ENCODE results near the gene ITGAX. TPM values are rescaled to one million over a fixed set of nuclear protein-coding genes. Genes with fewer than 3 reads are reported as not detected.
"Not testable (repeated sequence)": the region's sequence is repeated elsewhere in the genome, so short reads cannot be mapped to it uniquely, and the experiment has no call there.

Gene ITGAX
- 10 to 100 TPM in 1 of 2 donors, 1 to 10 TPM in 1; 9.7 to 32.9 TPM for total RNA-seq

DNA sequence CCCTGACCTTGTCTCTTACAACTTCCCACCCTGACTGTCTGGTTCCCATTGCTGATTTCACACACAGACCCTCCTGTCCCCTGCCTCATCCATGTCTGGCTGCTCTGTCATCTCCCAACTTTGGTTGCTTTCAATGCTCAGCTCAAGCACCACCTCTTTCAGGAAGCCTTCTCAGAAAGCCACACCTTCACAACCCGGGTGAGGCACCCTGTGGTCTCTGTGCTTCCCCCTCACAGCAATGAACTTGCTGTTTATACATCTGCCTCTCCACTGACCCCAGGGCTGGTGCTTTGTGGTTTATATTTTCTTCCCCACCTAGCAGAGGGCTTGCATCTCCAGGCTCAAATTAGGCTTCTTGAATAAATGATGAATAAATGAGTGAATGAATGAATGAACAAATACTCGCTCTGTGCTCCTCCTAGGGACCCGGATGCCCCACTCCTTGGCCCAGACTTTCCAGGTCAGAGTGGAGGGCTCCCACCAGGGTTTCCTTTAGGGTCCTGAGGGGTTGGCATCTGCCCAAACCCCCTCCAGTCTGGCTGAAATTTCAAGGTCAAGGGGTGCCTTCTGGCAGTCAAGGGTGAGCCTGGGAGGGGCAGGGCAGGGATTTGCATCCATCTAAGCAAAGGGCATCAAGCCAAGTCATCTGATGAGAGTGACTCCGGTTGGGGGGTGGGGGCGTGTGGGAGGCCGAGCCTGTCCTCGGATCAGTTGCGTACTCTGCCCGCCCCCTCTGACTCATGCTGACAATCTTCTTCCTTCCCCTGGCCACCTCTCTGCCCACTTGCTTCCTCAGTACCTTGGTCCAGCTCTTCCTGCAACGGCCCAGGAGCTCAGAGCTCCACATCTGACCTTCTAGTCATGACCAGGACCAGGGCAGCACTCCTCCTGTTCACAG, at the start of gene ITGAX:
TSS of gene ITGAX (plus strand) at position 783 of the 898 bp plus-strand sequence. CDS start at position 862, 79 bp downstream.
- Histone ChIP-seq H3K27ac (no peak within 1 kb of the TSS), H3K36me3 (no peaks in the 10 kb centered on the region), H3K4me3 (peak within 1 kb of the TSS; percentile 58), H3K4me1 (ENCODE audit: control insufficient read depth in 1 of 2, low read depth in 2 of 2) (no peaks in the 10 kb centered on the region), H3K27me3 (replicated peaks; ENCODE audit: insufficient read depth) (no peaks in the 10 kb centered on the region), H3K9me3 (no peaks in the 10 kb centered on the region)
- TF ChIP-seq, protein P1, sequence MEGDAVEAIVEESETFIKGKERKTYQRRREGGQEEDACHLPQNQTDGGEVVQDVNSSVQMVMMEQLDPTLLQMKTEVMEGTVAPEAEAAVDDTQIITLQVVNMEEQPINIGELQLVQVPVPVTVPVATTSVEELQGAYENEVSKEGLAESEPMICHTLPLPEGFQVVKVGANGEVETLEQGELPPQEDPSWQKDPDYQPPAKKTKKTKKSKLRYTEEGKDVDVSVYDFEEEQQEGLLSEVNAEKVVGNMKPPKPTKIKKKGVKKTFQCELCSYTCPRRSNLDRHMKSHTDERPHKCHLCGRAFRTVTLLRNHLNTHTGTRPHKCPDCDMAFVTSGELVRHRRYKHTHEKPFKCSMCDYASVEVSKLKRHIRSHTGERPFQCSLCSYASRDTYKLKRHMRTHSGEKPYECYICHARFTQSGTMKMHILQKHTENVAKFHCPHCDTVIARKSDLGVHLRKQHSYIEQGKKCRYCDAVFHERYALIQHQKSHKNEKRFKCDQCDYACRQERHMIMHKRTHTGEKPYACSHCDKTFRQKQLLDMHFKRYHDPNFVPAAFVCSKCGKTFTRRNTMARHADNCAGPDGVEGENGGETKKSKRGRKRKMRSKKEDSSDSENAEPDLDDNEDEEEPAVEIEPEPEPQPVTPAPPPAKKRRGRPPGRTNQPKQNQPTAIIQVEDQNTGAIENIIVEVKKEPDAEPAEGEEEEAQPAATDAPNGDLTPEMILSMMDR (IDR thresholded peaks at IDR 0.05), result no peak
- ATAC-seq (ENCODE audit: insufficient number of reproducible peaks, low FRiP score, low read depth) (no peak), DNase-seq (ENCODE audit: low spot score) (no peak)

DNA sequence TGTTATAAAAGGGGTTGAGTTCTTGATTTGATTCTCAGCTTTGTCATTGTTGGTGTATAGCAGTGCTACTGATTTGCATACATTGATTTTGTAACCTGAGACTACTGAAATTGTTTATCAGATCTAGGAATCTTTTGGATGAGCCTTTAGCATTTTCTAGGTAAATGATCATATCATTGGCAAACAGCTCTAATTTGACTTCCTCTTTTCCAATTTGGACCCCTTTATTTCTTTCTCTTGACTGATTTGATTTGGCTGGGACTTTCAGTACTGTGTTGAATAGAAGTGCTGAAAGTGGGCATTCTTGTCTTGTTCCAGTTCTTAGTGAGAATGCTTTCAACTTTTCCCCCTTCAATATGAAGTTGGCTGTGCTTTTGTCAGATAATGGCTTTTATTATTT, 49.8 kb upstream of the ITGAX start:
- no peaks in the 10 kb centered on the region for H3K36me3 ChIP-seq
- H3K27ac ChIP-seq, result no peak overlapping the region
- TF ChIP-seq, protein P1 (IDR thresholded peaks at IDR 0.05), result no peak

DNA sequence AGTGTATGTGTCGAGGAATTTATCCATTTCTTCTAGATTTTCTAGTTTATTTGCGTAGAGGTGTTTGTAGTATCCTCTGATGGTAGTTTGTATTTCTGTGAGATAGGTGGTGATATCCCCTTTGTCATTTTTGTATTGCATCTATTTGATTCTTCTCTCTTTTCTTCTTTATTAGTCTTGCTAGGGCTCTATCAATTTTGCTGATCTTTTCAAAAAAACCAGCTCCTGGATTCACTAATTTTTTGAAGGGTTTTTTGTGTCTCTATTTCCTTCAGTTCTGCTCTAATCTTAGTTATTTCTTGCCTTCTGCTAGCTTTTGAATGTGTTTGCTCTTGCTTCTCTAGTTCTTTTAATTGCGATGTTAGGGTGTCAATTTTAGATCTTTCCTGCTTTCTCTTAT, 46.6 kb upstream of the ITGAX start:
- H3K4me3 ChIP-seq; H3K9me3 ChIP-seq; H3K27ac ChIP-seq; ATAC-seq (ENCODE audit: insufficient number of reproducible peaks, low FRiP score, low read depth); H3K36me3 ChIP-seq; H3K27me3 ChIP-seq (replicated peaks; ENCODE audit: insufficient read depth); DNase-seq (ENCODE audit: low spot score); H3K4me1 ChIP-seq (ENCODE audit: control insufficient read depth in 1 of 2, low read depth in 2 of 2): not testable (repeated sequence)

More for the DNA sequence above, 49.8 kb upstream of the ITGAX start:
- DNase-seq (ENCODE audit: low spot score) (no peak), ATAC-seq (ENCODE audit: insufficient number of reproducible peaks, low FRiP score, low read depth) (no peak)
- Histone ChIP-seq H3K9me3 (no peaks in the 10 kb centered on the region), H3K4me3 (no peak overlapping the region), H3K4me1 (ENCODE audit: control insufficient read depth in 1 of 2, low read depth in 2 of 2) (peaks cover 0 to 7% of the 10 kb centered on the region in 2 donors), H3K27me3 (replicated peaks; ENCODE audit: insufficient read depth) (no peaks in the 10 kb centered on the region)

DNA sequence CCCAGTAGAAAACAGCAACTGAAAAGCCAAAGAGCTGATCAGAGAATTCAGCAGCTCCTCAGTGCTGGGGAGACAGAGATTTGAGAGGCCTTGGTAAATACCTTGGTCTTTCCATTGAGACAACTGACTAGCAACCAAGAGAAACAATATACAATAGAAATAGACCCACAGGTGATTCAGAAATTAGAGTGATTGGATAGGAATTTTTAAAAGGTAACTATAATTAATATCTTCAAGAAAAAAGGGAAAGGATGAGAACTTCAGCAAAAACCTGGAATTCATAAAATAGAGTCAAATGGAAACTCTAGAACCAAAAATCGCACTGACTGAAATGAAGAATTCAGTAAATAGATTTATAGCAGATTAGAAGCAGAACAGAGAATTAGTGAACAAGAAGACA, 32.5 kb upstream of the ITGAX start:
- Histone ChIP-seq H3K4me3 (no peak overlapping the region), H3K27me3 (replicated peaks; ENCODE audit: insufficient read depth) (no peaks in the 10 kb centered on the region), H3K36me3 (no peaks in the 10 kb centered on the region), H3K27ac (no peak overlapping the region), H3K9me3 (peaks cover 12% of the 10 kb centered on the region), H3K4me1 (ENCODE audit: control insufficient read depth in 1 of 2, low read depth in 2 of 2) (no peaks in the 10 kb centered on the region)
- ATAC-seq (ENCODE audit: insufficient number of reproducible peaks, low FRiP score, low read depth), result no peak
- DNase-seq (ENCODE audit: low spot score), result no peak
- TF ChIP-seq, protein P1 (IDR thresholded peaks at IDR 0.05), result no peak

DNA sequence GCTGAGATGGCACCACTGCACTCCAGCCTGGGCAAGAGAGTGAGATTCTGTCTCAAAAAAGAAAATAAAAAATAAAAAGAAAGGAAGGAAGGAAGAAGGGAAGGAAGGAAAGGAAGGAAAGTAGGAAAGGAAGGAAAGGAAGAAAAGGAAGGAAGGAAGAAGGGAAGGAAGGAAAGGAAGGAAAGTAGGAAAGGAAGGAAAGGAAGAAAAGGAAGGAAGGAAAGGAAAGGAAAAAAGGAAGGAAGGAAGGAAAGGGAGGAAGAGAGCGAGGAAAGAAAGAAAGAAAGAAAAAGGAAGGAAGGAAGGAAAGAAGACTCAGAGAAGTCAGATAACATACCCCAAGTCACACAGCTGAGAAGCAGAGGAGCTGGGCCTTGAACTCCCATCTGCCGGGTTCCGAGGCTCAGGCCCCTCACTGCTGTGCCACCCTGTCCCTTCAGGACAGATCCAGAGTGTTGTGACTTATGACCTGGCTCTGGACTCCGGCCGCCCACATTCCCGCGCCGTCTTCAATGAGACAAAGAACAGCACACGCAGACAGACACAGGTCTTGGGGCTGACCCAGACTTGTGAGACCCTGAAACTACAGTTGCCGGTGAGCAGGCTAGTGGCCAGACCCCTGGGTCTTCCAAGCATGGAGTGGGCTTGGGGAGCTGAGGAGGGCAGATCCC, 30.9 kb upstream of the ITGAX start:
- no peak for DNase-seq (ENCODE audit: low spot score)
- H3K36me3 ChIP-seq, result no peaks in the 10 kb centered on the region
- no peaks in the 10 kb centered on the region for H3K27me3 ChIP-seq (replicated peaks; ENCODE audit: insufficient read depth)
- no peak overlapping the region for H3K4me3 ChIP-seq
- H3K4me1 ChIP-seq (ENCODE audit: control insufficient read depth in 1 of 2, low read depth in 2 of 2), result no peaks in the 10 kb centered on the region
- H3K27ac ChIP-seq, result no peak overlapping the region
- H3K9me3 ChIP-seq, result peaks cover 12% of the 10 kb centered on the region
- TF ChIP-seq, protein P1 (IDR thresholded peaks at IDR 0.05), result no peak
- ATAC-seq (ENCODE audit: insufficient number of reproducible peaks, low FRiP score, low read depth), result no peak

Data from thoracic aorta (tissue), 2 donors.